HAP-1 (cell line): ENCODE results near the gene ADAMTS19.

Experiments used
- DNase-seq, 2 experiments: peaks; one replicate each; pipeline ENCODE4 v3.0.0-alpha.2; 2016 to 2020; ENCODE audit warnings: low spot score in 2 of 2
- H3K27me3 ChIP-seq: fragments of 250-450 bp; sonication (Bioruptor Pico); 2 replicates; pipeline ENCODE4 v1.5.1; 2020; ENCODE audit warnings: low read depth, mild to moderate bottlenecking, moderate library complexity
- H3K36me3 ChIP-seq: fragments of 250-450 bp; sonication (Bioruptor Pico); replicated peaks from 2 replicates; pipeline ENCODE4 v1.5.1; 2020; ENCODE audit warnings: mild to moderate bottlenecking
- H3K4me1 ChIP-seq: fragments of 250-450 bp; sonication (Bioruptor Pico); 2 replicates; pipeline ENCODE4 v1.5.1; 2020; ENCODE audit warnings: mild to moderate bottlenecking
- H3K4me3 ChIP-seq: fragments of 250-450 bp; sonication (Bioruptor Pico); 2 replicates; pipeline ENCODE4 v1.5.1; 2020; ENCODE audit warnings: mild to moderate bottlenecking, moderate library complexity
- H3K9me3 ChIP-seq: fragments of 250-450 bp; sonication (Bioruptor Pico); 2 replicates; pipeline ENCODE4 v1.5.1; 2020; ENCODE audit warnings: mild to moderate bottlenecking, moderate library complexity
- in situ Hi-C: fragments of 300-500 bp; cut with MboI; formaldehyde crosslinking; loops from 3 replicates; pipeline ENCODE4 v1.14.3; 2020; ENCODE audit warnings: low sequenced_read_pairs, inconsistent platforms, mixed read lengths

ADAMTS19 gene

GRCh38 chr5:129652349-129653056 is 192.4 kb downstream of the ADAMTS19 start:
- H3K4me1 ChIP-seq = no peaks in the 10 kb centered on the region
- no peaks in the 10 kb centered on the region for H3K27me3 ChIP-seq
- DNase-seq = no peak
- H3K9me3 ChIP-seq = no peaks in the 10 kb centered on the region
- no peaks in the 10 kb centered on the region for H3K36me3 ChIP-seq
- in situ Hi-C loops = no loop called here
- H3K4me3 ChIP-seq = no peak overlapping the region

GRCh38 chr5:129653057-129653375 is 192.9 kb downstream of the ADAMTS19 start:
- no peaks in the 10 kb centered on the region for H3K9me3 ChIP-seq
- no peaks in the 10 kb centered on the region for H3K36me3 ChIP-seq
- H3K4me3 ChIP-seq = no peak overlapping the region
- no peaks in the 10 kb centered on the region for H3K27me3 ChIP-seq
- no peak for DNase-seq
- in situ Hi-C loops = no loop called here
- H3K4me1 ChIP-seq = no peaks in the 10 kb centered on the region

DNA sequence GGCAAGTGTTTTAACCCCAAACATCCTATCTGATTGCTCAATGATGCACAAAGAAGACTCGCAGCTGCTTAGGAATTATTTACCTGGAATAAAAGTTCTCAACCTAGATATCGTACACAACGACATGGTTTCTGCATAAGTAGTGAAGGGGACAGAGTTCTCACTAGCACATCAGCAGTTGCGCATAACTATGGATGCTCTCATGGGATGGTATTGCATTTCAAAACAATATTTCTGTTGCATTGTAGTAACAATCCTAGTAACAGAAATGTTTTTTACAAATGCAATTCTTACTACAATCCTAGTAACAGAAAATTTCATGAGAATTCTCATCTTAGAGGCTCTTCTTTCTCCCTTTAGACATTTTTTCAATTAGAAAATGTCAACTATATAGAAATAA is 193.3 kb downstream of the ADAMTS19 start:
- H3K9me3 ChIP-seq = no peaks in the 10 kb centered on the region
- no peaks in the 10 kb centered on the region for H3K4me1 ChIP-seq
- no peak overlapping the region for H3K4me3 ChIP-seq
- in situ Hi-C loops = no loop called here
- no peak for DNase-seq
- H3K27me3 ChIP-seq = no peaks in the 10 kb centered on the region
- no peaks in the 10 kb centered on the region for H3K36me3 ChIP-seq

GRCh38 chr5:129656952-129657351 is 196.9 kb downstream of the ADAMTS19 start:
- no peaks in the 10 kb centered on the region for H3K4me1 ChIP-seq
- no peaks in the 10 kb centered on the region for H3K27me3 ChIP-seq
- DNase-seq = peak; percentile 23 to 58
- in situ Hi-C loops = no loop called here
- H3K36me3 ChIP-seq = no peaks in the 10 kb centered on the region
- H3K9me3 ChIP-seq = no peaks in the 10 kb centered on the region
- H3K4me3 ChIP-seq = no peak overlapping the region

GRCh38 chr5:129658801-129659200 is 198.7 kb downstream of the ADAMTS19 start:
- no peaks in the 10 kb centered on the region for H3K36me3 ChIP-seq
- in situ Hi-C loops = no loop called here
- no peaks in the 10 kb centered on the region for H3K9me3 ChIP-seq
- no peaks in the 10 kb centered on the region for H3K4me1 ChIP-seq
- H3K4me3 ChIP-seq = no peak overlapping the region
- H3K27me3 ChIP-seq = no peaks in the 10 kb centered on the region
- no peak for DNase-seq

GRCh38 chr5:129661366-129662035 is 201.4 kb downstream of the ADAMTS19 start:
- in situ Hi-C loops = no loop called here
- Histone ChIP-seq H3K9me3 (no peaks in the 10 kb centered on the region), H3K4me1 (no peaks in the 10 kb centered on the region), H3K27me3 (no peaks in the 10 kb centered on the region), H3K36me3 (no peaks in the 10 kb centered on the region), H3K4me3 (no peak overlapping the region)
- DNase-seq = no peak

- peak; percentile 15 to 75 for DNase-seq
- H3K27me3 ChIP-seq = no peaks in the 10 kb centered on the region
- H3K4me3 ChIP-seq = no peak overlapping the region
- in situ Hi-C loops = no loop called here
- H3K4me1 ChIP-seq = no peaks in the 10 kb centered on the region
- H3K9me3 ChIP-seq = no peaks in the 10 kb centered on the region
- no peaks in the 10 kb centered on the region for H3K36me3 ChIP-seq
Observed at GRCh38 chr5:129664336-129664937, 204.3 kb downstream of the ADAMTS19 start.

GRCh38 chr5:129670957-129671500 is 210.9 kb downstream of the ADAMTS19 start:
- Histone ChIP-seq H3K36me3 (no peaks in the 10 kb centered on the region), H3K4me3 (no peak overlapping the region), H3K9me3 (no peaks in the 10 kb centered on the region), H3K27me3 (no peaks in the 10 kb centered on the region), H3K4me1 (no peaks in the 10 kb centered on the region)
- DNase-seq = no peak
- in situ Hi-C loops = no loop called here

DNA sequence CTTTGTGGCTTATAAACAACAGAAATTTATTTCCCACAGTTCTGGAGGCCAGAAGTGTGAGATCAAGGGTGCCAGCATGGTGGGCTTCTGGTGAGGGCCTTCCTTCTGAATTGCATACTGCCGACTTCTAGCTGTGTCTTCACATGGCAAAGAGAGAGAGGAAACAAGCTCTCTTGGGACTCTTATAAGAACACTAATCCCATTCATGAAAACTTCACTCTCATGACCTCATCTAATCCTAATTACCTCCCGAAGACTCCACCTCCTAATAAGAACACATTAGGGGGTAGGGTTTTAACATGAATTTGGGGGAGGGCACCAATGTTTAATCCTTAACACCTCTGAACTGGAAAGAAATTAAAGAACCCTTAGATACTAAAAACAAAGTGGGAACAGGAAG is 211.9 kb downstream of the ADAMTS19 start:
- in situ Hi-C loops = no loop called here
- DNase-seq = no peak

DNA sequence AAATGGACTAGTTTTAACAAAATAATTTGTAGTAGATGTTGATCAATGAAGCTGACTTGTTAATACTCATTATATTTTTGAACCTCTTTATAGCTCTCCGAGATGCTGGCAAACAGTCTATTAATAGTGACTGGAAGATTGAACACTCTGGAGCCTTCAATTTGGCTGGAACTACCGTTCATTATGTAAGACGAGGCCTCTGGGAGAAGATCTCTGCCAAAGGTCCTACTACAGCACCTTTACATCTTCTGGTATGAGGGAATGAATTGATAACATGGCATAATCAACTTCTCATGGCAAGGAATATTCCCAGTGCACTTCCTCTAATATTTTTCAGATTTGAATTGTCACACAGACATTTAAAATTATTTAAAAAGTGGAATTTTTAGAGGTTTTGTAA is 219.6 kb downstream of the ADAMTS19 start:
- in situ Hi-C loops = no loop called here
- H3K4me3 ChIP-seq = no peak overlapping the region
- no peak for DNase-seq

More for the DNA sequence above, 211.9 kb downstream of the ADAMTS19 start:
- H3K4me1 ChIP-seq = no peaks in the 10 kb centered on the region
- H3K27me3 ChIP-seq = no peaks in the 10 kb centered on the region
- H3K9me3 ChIP-seq = no peaks in the 10 kb centered on the region
- no peaks in the 10 kb centered on the region for H3K36me3 ChIP-seq
- no peak overlapping the region for H3K4me3 ChIP-seq

DNA sequence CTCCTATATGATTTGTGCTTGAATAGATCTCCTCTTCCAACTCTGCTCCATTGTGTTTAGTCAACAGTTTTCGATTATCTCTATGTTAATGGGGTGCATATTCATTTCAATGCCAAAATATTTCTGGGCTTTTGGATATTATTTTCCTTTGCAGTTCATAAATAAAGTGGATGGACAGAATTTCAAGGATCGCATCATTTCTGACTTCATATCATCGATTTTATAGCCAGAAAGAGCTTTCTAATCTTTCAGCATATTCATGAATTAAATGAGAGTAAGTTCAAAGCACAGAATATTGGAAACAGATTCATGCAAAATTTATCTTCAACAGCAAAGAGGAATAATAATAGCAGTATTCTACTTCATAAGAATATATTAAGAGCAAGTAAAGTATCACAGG is 227.8 kb downstream of the ADAMTS19 start:
- Histone ChIP-seq H3K27me3 (no peaks in the 10 kb centered on the region), H3K9me3 (no peaks in the 10 kb centered on the region), H3K4me3 (no peak overlapping the region), H3K36me3 (no peaks in the 10 kb centered on the region), H3K4me1 (no peaks in the 10 kb centered on the region)
- in situ Hi-C loops = no loop called here
- DNase-seq = no peak

More for the DNA sequence above, 219.6 kb downstream of the ADAMTS19 start:
- H3K36me3 ChIP-seq = no peaks in the 10 kb centered on the region
- no peaks in the 10 kb centered on the region for H3K4me1 ChIP-seq
- no peaks in the 10 kb centered on the region for H3K9me3 ChIP-seq
- no peaks in the 10 kb centered on the region for H3K27me3 ChIP-seq

DNA sequence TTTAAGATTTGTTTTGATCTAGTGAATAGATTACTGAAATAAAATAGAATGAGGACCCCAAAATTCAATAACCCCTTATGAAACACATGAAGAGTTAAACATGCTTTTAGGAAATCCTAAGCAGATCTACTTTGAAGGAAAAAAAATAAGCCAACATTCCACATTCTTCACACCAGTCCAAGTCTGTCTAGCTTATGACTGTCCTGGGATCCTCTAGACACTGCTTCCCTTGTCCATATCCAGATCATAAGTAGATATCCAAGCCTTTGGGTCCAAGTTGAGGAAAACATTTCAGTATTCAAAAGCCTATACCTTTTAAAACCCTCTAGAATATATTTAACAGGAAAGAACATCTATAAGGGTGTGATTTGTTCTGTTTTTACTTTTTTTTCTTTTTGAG is 228.9 kb downstream of the ADAMTS19 start:
- no peaks in the 10 kb centered on the region for H3K27me3 ChIP-seq
- DNase-seq = no peak
- H3K4me3 ChIP-seq = no peak overlapping the region
- in situ Hi-C loops = no loop called here
- no peaks in the 10 kb centered on the region for H3K36me3 ChIP-seq
- H3K9me3 ChIP-seq = no peaks in the 10 kb centered on the region
- no peaks in the 10 kb centered on the region for H3K4me1 ChIP-seq

DNA sequence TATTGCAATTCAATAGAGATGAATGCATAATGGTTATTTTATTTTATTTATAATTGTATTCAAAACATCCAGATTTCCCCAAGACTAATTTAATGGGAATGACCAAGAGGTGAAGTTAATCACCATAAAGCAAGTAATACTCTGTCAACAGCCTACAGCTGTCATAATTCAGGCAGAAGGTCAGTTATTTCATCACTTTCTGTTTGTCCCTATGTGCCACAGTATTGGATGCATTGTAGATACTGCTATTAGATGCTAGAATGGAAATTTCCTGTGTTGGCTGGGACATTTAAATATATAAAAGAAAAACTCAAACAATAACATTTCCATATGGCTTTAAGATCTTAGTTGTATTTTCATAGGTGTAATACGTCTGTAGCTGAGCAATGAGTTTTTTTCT is 231.1 kb downstream of the ADAMTS19 start:
- in situ Hi-C loops = no loop called here
- Histone ChIP-seq H3K27me3 (no peaks in the 10 kb centered on the region), H3K36me3 (no peaks in the 10 kb centered on the region)

DNA sequence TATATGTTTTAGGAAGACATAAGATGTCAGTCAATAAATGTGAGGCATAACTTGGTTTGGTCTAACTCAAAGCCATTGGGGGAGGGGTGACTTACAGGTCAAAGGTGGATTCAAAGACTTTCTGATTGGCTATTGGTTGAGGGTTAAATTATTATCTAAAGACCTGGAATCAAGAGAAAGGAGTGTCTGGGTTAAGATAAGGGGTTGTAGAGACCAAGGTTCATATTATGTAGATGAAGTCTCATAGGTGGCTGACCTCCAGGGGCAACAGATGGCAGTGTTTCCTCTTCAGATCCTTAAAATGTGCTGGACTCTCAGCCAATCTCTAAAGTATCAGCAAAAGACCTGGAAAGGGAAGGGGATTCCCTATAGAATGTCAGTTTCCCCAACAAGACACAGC is 236.5 kb downstream of the ADAMTS19 start:
- H3K4me3 ChIP-seq = no peak overlapping the region
- H3K36me3 ChIP-seq = no peaks in the 10 kb centered on the region
- in situ Hi-C loops = no loop called here
- no peaks in the 10 kb centered on the region for H3K27me3 ChIP-seq
- no peaks in the 10 kb centered on the region for H3K4me1 ChIP-seq
- H3K9me3 ChIP-seq = no peaks in the 10 kb centered on the region
- DNase-seq = no peak

More for the DNA sequence above, 231.1 kb downstream of the ADAMTS19 start:
- H3K9me3 ChIP-seq = no peaks in the 10 kb centered on the region
- H3K4me3 ChIP-seq = no peak overlapping the region
- no peaks in the 10 kb centered on the region for H3K4me1 ChIP-seq
- no peak for DNase-seq
